HG03139 (cell line): Measurements from ENCODE around the gene TLK2.
A peak's percentile ranks its signal among the peaks of the same experiment; 100 is the strongest.
"Not testable (repeated sequence)": the region's sequence is repeated elsewhere in the genome, so short reads cannot be mapped to it uniquely, and the experiment has no call there.

Experiments
- ATAC-seq: cut with Tn5 transposase; IDR thresholded peaks from one replicate; pipeline ENCODE4 v1.9.1; 2021; ENCODE audit not compliant: unreplicated experiment

Gene TLK2

GRCh38 chr17:62482553-62482952 is 3.9 kb downstream of the TLK2 start:
- not testable (repeated sequence) for ATAC-seq

GRCh38 chr17:62490990-62491389 is 12.4 kb downstream of the TLK2 start:
- not testable (repeated sequence) for ATAC-seq

GRCh38 chr17:62493049-62493655 is 14.5 kb downstream of the TLK2 start:
- not testable (repeated sequence) for ATAC-seq

DNA sequence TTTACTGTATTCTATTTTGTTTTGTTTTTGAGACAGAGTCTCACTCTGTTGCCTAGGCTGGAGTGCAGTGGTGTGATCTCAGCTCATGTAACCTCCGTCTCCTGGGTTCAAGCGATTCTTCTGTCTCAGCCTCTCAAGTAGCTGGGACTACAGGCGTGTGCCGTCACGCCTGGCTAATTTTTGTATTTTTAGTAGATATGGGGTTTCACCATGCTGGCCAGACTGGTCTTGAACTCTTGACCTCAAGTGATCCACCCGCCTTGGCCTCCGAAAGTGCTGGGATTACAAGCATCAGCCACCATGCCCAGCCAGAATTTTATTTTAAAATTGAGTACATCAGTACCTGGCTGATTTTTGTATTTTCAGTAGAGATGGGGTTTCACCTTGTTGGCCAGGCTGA is 15.4 kb downstream of the TLK2 start:
- ATAC-seq, result not testable (repeated sequence)

DNA sequence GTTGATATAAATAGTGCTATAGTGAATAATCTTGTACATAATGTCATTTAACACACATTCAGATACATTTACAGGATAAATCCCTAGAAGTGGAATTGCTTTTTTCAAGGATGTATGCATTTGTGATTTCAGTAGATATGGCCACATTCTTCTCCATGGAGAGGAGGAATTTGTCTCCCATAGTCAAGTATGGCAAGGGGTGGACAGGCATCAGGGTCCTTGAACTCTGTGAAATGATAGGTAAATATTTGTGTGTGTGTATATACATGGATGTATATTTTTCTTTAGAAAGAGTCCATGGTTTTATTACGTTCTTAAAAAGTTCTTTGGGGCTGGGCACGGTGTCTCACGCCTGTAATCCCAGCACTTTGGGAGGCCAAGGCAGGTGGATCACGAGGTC is 17.7 kb downstream of the TLK2 start:
- not testable (repeated sequence) for ATAC-seq

DNA sequence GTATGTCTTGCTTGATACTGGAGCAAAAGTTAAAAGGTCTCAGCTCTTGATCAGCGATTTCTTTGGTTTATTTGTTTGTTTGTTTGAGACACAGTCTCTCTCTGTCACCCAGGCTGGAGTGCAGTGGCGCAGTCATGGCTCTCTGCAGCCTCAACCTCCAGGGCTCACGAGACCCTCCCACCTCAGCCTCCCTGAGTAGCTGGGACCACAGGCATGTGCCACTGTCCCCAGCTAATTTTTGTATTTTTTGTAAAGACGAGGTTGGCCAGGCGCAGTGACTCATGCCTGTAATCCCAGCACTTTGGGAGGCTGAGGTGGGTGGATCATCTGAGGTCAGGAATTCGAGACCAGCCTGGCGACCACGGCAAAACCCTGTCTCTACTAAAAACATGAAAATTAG is 20.2 kb downstream of the TLK2 start:
- ATAC-seq, result not testable (repeated sequence)

DNA sequence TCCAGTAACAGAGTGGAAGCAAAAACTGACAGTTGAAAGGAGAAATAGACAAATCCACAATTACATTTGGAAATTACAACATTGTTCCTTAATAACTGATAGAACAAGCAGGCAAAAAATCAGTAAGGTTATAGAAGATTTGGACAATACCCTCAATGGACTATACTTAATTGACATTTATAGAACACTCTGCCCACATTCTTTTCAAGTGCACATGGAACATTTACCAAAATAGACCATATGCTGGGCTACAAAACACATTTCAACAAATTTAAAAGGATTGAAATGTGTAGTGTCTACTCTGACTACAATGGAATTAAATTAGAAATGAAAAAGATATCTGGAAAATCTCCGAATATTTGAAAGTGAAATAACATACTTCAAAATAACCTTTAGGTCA is 21.8 kb downstream of the TLK2 start:
- not testable (repeated sequence) for ATAC-seq

DNA sequence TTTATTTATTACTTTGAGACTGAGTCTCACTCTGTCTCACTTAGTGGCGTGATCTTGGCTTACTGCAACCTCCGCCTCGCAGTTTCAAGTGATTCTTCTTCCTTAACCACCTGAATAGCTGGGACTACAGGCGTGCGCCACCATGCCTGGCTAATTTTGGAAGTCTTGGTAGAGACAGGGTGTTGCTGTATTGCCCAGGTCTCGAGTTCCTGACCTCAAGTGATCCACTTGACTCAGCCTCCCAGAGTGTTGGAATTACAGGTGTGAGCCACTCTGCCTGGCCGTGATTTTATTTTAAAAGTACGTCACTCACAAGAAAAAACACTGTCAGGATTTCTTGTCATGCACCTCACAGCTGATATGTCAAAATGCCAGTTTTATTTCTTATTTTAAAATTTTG is 26.2 kb downstream of the TLK2 start:
- not testable (repeated sequence) for ATAC-seq

- ATAC-seq, result peak; percentile 66
These were observed 28.7 kb downstream of the TLK2 start for GRCh38 chr17:62507191-62507836.

DNA sequence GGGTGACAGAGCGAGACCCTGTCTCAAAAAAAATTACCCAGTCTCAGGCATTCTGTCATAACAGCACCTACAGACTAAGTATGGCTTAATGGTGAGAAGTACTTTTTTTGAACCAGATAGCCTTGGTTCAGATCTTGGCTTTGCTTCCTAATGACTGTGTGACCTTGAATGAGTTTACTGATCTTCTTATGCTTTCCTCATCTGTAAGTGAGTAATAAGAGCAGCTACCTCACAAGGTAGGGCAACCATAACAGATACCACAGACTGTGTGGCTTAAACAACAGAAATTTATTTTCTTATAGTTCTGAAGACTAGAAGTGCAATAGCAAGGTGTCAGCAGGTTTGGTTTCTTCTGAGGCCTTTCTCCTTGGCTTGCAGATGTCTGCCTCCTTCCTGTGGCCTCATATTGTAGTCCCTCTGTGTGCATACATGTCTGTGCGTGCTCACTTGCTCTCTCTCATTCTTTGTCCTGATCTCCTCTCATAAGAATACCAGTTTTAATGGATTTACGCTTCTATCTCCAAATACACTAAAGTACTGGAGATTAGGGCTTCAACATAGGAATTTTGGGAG is 31.7 kb downstream of the TLK2 start:
- ATAC-seq, result not testable (repeated sequence)

DNA sequence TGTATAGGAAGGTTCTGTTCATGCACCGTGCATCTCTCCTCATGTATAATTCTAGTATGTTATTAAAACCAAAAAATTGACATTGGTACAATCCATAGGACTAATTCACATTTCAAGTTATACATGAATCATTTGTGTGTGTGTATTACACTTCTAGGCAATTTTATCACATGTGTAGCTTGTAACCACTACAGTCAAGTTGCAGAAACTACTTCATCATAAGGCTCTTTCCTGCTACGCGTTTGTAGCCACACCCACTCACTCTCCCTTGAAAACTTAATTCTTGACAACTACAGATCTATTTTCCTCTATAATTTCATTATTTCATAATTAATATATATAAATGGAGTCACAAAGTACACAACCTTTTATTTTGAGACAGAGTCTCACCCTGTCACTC is 32.4 kb downstream of the TLK2 start:
- ATAC-seq, result not testable (repeated sequence)

GRCh38 chr17:62516376-62516775 is 37.8 kb downstream of the TLK2 start:
- ATAC-seq, result not testable (repeated sequence)

GRCh38 chr17:62521295-62521694 is 42.7 kb downstream of the TLK2 start:
- not testable (repeated sequence) for ATAC-seq

GRCh38 chr17:62524077-62524476 is 45.5 kb downstream of the TLK2 start:
- not testable (repeated sequence) for ATAC-seq

GRCh38 chr17:62525317-62525716 is 46.7 kb downstream of the TLK2 start:
- not testable (repeated sequence) for ATAC-seq

- not testable (repeated sequence) for ATAC-seq
These were observed 52.3 kb downstream of the TLK2 start for GRCh38 chr17:62530936-62531335.

DNA sequence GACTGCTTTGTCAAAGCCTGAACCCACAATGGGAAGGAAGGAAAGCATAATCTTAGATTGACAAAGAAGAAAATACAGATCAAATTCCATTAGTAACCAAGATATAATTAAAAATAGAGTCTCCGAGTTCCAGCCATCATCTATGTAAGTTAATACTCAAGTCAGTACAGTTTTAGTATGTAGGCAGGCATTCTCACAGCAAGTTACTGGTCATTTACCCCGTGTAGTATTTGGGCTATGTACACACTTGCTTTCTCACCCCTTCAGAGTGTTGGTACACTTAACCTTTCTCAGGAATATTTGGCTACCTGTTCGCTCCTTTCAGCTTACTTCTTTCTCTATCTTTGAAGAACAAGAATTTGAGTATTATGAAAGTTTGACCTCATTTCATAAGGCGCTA is 57.9 kb downstream of the TLK2 start:
- not testable (repeated sequence) for ATAC-seq

DNA sequence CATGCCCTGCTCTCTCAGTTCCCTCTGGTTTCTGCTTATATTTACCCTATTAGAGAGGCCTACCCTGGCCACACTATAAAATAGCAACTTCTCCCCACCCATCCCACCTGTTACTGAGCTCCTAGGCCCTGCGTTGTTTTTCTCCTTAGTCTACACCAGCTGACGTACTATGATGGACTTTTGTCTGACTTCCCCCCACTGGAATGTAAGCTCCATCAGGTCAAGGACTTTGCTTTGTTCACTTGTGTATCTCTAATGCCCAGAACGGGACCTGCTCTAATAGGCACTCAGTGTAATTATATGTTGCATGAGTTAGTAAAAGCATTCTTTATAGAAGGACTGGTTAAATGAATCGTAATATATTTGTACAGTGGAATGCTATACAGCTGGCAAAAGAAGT is 62.4 kb downstream of the TLK2 start:
- not testable (repeated sequence) for ATAC-seq

DNA sequence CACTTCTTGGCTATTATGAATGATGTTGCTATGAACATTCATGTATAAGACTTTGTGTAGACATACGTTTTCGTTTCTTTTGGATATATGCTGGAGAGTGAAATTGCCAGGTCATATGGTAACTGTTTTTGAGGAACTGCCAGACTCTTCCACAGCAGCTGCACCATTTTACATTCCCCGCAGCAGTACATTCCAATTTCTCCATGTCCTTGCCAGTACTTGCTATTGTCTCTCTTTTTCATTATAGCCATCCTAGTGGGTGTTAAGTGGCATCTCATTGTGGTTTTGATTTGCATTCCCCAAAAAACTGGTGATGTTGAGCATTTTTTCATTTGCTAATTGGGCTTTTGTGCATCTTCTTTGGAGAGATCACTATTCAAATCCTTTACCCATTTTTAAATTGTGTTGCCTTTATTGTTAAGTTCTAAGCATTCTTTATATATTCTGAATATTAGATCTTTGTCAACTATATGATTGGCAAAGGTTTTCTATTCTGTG is 64.7 kb downstream of the TLK2 start:
- ATAC-seq, result not testable (repeated sequence)

DNA sequence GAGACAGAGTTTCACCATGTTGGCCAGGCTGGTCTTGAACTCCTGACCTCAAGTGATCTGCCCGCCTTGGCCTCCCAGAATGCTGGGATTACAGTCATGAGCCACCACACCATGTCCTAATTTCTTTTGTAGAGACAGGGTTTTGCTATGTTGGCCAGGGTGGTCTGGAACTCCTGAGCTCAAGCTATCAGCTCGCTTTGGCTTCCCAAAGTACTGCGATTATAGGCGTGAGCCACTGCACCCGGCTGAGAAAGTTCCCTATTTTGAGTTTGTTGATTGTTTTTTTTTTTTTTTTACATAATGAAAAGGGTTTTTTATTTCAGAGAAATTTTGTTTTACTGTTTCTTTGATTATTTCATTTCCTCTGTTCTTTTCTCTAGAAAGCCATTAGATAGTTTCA is 67.4 kb downstream of the TLK2 start:
- not testable (repeated sequence) for ATAC-seq

- ATAC-seq, result peak; percentile 86
These were observed 74.4 kb downstream of the TLK2 start for GRCh38 chr17:62552851-62553659.
